Mesenteric fat pad (tissue), 1 donor: Measurements from ENCODE around the gene IGFN1. TPM values are rescaled to one million over a fixed set of nuclear protein-coding genes. Genes with fewer than 3 reads are reported as not detected.

Experiments
- total RNA-seq: library from RNA; stranded (reverse); fragmentation: NEBNext Ultra II Directional; extraction: Animal tissue kit (Norgen Biotek cat#: 25700); gene quantifications from one replicate; pipeline ENCODE4 v1.2.1, GENCODE V29; 2021
- donor health status: DM: yes; HTN: yes; CAD: no.

IGFN1 gene
- total RNA-seq, 1 donor from 2014 or later, result not detected

Other genes starting within 250 kb of the IGFN1 start
- gene KIF21B, start 167.1 kb upstream of the IGFN1 start, total RNA-seq, result 2.8 TPM
- gene CACNA1S, start 78.4 kb upstream of the IGFN1 start, total RNA-seq, result not detected
- not detected for gene ASCL5, start 63.6 kb upstream of the IGFN1 start, total RNA-seq
- 29.2 TPM for gene TMEM9, start 36.4 kb upstream of the IGFN1 start, total RNA-seq
- 11.5 TPM for gene PKP1, start 92.7 kb downstream of the IGFN1 start, total RNA-seq
- gene TNNT2, start 186.9 kb downstream of the IGFN1 start, total RNA-seq, result not detected
- gene LAD1, start 208.5 kb downstream of the IGFN1 start, total RNA-seq, result 0.51 TPM
- not detected for gene TNNI1, start 230.9 kb downstream of the IGFN1 start, total RNA-seq